ENCODE results near the gene GABARAPL2.
"Not testable (repeated sequence)": the region's sequence is repeated elsewhere in the genome, so short reads cannot be mapped to it uniquely, and the experiment has no call there.

GABARAPL2 gene

DNA sequence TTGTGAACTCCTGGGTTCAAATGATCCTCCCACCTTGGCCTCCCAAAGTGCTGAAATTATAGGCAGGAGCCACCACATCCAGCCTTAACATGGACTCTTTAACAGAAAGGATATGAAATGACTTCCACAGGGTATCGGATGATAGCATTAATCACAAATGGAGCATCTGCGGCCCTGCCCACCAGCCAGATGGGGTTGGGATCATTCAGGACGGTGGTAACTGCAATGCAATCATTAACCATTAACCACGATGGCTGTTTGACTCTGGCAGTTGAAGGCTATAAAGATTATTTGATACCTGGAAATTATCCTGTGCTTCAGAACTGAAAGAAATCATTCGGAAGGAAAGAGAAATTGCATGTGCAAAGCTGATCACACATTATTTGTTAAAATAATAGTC is 24.9 kb upstream of the GABARAPL2 start:
- TF ChIP-seq CTCF (IDR thresholded peaks at IDR 0.05; ENCODE audit: low read depth, low read length) = no peak

DNA sequence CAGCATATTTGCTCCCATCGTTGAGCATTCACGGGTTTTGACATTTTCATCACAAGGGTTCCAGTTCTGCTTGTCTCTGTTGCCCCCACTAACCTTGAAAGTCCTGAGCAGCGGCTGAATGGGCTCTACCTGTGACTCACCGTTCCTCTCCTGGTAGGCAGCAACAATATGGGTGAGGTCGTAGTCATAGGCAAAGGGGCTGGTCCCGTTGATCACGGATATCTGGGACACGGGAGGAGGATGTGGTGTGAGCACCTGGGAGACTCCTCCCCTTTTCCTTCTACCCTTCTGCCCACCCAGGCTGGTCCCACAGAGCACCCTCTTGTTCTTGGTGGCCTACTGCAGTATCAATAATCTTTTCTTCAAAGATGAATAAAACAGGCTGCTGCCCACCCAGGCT is 23.7 kb upstream of the GABARAPL2 start:
- not testable (repeated sequence) for H3K4me3 ChIP-seq (ENCODE audit: low read depth, low read length)

More for the DNA sequence above, 24.9 kb upstream of the GABARAPL2 start:
- H3K4me3 ChIP-seq (ENCODE audit: low read depth, low read length) = no peak overlapping the region

DNA sequence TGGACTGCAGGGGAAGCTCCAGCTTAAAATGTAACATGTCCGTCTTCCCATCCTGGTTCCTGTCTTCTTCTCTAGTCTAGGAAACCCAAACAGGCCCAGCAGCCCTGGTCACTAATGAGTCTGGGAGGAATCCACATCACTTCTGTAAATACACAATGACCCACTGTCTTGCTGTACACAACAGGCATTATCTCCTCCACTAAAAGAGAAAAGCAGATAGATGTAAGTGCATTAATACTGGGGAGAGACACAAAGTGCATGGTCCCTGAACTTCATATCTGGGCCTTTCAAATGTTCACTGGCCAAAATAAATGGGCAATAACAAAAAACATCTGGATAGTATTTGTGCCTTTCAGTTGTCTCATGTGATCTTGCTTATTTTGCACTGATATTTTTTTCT is 20.3 kb upstream of the GABARAPL2 start:
- not testable (repeated sequence) for H3K4me3 ChIP-seq (ENCODE audit: low read depth, low read length)

GRCh38 chr16:75546293-75546692 is 19.9 kb upstream of the GABARAPL2 start:
- TF ChIP-seq CTCF (IDR thresholded peaks at IDR 0.05; ENCODE audit: low read depth, low read length) = no peak
- H3K4me3 ChIP-seq (ENCODE audit: low read depth, low read length) = no peak overlapping the region

- H3K4me3 ChIP-seq (ENCODE audit: low read depth, low read length) = not testable (repeated sequence)
Observed at GRCh38 chr16:75548456-75548855, 17.7 kb upstream of the GABARAPL2 start.

- peak; percentile 35 for TF ChIP-seq CTCF (IDR thresholded peaks at IDR 0.05; ENCODE audit: low read depth, low read length)
- H3K4me3 ChIP-seq (ENCODE audit: low read depth, low read length) = no peak overlapping the region
Observed at GRCh38 chr16:75550211-75550662, 15.9 kb upstream of the GABARAPL2 start.

DNA sequence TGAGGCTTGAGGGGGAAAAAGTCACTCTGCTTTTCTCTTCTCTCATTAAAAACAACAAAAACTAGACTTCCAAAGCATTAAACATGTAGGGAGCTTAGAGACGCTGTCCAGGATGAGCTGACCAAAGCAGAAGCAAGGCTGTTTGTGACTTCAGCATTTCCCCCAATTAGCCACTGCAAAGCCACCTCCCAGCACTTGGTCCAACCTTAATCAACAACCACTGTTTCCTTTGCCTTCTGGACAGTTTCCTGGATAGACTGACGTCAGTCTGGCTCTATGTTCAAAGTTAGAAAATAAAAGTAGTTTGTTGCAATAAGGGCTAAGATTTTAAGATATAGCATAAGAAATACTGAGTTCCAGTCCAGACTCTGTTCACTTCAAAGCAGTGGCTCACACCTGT is 13.2 kb upstream of the GABARAPL2 start:
- H3K4me3 ChIP-seq (ENCODE audit: low read depth, low read length) = no peak overlapping the region
- TF ChIP-seq CTCF (IDR thresholded peaks at IDR 0.05; ENCODE audit: low read depth, low read length) = no peak

DNA sequence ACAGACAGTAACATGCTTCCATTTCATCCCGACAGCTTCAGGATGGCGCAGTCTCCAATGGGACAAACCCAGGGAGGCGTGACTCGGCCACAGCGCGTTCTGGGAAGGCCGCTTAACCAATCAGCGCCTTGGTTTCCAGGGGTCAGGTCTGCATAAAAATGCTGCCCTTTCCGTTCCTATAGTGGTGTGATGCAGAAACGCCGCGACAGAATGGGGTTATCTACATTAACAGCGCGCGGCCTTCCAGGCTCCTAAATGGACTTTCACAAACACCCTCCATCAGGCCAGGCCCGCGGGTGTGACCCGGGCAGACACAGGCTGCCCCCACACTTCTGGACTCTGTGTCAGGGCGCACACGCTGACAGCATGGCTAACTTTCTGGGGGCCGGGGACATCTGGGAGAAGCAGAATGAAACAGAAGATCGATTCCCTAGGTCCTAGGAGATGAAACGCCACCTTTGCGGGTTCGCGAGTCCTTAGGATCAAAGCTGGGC is 10.9 kb upstream of the GABARAPL2 start:
- TF ChIP-seq CTCF (IDR thresholded peaks at IDR 0.05; ENCODE audit: low read depth, low read length) = no peak
- H3K4me3 ChIP-seq (ENCODE audit: low read depth, low read length) = peak overlapping the region; percentile 72

DNA sequence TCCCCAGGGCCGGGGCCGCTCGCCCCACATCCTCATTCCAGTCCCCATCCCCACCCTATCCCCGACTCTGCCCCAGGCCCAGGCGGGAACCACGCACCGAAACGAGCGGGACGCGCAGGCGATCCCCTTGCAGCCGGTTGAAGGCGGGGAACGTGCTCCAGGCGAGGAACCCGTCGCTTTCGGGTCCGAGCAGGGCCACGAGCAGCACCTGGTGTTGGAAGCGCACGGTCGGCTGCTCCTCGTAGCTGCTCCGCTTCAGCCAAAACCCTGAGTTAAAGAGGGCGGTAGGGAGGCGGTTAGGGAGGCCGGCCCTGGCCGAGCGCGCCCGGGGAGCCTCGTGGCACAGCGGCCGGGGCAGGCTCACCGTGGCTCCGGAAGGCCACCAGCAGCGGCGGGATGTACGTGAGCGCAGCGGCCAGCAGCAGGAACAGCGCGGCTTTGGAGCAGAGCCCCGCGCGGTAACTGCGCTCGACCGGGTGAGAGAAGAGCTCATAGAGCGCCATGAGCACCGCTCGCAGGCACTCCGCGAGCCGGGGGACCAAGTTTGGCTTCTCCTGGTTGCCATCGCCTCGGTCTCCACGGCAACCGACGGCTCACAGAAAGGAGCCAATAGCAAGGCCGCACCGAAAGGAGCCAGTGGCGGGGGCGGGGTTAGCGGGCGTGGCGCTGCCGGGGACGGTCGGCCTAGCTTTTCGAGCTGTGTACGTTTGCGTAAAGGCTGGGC is 10.3 kb upstream of the GABARAPL2 start, which contains the start of gene TMEM231:
TMEM231 (minus strand) TSS at position 546 of the 724 bp plus-strand sequence; CDS start at position 503, 43 bp downstream.
- no peak for TF ChIP-seq CTCF (IDR thresholded peaks at IDR 0.05; ENCODE audit: low read depth, low read length)

More for the DNA sequence above, 10.3 kb upstream of the GABARAPL2 start, which contains the start of gene TMEM231:
- peak within 1 kb of the TSS; percentile 72 for H3K4me3 ChIP-seq (ENCODE audit: low read depth, low read length)
